Germinal center (tissue), 1 donor: ENCODE results near the gene ZSCAN10.

Source experiments
- DNase-seq: peaks from one replicate; pipeline ENCODE4 v3.0.0; 2012; ENCODE audit warnings: mixed read lengths, low spot score

Gene ZSCAN10

GRCh38 chr16:3134338-3135125 lies 35.4 kb upstream of the ZSCAN10 start, which contains the start of gene ZNF213:
Gene ZNF213, plus strand, starts transcription at chr16:3135029. Its CDS starts 2,252 bp downstream, at chr16:3137281.
- DNase-seq = peak; percentile 93

DNA sequence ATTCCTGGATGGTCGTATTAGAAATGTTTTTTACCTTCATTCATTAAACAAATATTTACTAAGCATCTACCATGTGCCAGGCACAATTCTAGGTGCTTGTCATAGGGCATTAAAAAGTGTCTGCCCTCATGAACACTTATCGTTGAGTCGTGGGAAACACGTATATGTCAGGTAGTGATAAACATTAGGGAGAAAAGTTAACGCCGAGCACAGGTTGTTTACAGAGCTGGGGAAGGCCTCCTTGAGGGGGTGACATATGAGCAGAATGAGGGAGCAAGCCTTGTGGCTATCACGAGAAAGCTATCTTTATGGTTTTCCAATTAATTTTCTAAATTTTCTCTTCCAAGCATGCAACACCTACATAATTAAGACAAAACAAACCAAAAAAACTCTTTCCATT lies 34.8 kb upstream of the ZSCAN10 start:
- no peak for DNase-seq

- no peak for DNase-seq
Observed at GRCh38 chr16:3131755-3132377, 32.8 kb upstream of the ZSCAN10 start.

- peak; percentile 50 for DNase-seq
Observed at GRCh38 chr16:3129137-3130131, 30.3 kb upstream of the ZSCAN10 start.

DNA sequence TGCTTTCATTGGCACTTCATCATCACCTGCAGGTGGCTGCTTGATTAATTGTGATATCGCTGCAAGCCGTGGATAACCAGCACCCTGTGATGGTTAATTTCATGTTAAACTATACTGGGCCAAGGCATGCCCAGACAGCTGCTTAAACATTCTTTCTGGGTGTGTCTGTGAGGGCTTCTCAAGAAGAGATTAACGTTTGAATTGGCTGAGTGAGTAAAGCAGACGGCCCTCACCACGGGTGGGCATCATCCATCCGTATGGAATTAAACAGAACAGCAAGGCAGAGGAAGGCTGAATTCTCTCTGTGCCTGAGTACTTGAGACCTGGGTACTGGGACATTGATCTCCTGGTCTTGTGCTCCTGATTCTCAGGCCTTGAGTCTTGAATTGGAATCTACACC lies 28.7 kb upstream of the ZSCAN10 start:
- DNase-seq = no peak

GRCh38 chr16:3123986-3124886 lies 25.1 kb upstream of the ZSCAN10 start:
- DNase-seq = peak; percentile 91

DNA sequence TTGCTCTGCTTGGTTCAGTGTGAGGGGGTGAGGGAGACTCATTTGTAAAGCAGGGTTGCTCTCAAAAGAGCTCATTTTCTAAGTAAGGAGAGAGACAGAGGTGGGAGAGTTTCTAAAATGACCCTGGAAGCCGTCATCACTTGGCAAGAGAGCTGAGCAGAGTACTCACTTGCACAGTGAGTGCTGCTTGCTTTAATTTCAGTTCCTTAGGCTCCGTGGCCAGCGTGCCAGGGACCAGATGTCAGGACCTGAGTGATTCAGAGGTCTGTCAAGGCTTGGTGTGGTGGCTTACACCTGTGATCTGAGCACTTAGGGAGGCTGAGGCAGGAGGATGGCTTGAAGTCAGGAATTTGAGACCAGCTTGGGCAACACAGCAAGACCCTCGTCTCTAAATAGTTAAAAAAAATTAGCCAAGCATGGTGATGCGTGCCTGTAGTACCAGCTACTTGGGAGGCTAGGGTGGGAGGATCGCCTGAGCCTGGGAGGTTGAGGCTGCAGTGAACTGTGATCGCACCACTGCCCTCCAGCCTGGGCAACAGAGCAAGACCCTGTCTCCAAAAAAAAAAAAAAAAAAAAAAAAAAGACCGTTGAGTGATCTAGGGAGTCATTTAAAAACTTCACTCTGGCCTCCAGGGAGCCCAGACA lies 24.0 kb upstream of the ZSCAN10 start:
- no peak for DNase-seq

GRCh38 chr16:3121851-3122467 lies 22.9 kb upstream of the ZSCAN10 start:
- no peak for DNase-seq

DNA sequence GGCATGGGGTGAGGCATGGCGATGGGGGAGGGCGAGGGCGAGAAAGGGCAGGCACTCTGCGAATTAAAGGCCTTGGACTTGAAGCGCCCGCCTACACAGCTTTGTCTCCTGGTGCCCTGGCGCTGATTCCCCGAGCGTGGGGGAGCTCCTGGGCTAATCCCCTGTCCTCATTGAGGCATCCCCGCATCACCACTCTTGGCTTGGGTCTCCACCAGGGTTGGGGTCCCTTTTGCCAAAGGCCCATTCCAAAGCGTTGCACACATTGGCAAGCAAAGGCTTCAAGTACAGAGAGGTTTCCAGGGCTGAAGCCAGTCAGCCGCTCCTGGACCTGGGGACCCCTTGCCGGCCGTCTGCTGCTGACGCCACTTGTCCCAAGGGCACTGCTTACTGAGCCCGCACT lies 21.3 kb upstream of the ZSCAN10 start:
- DNase-seq = no peak

GRCh38 chr16:3119701-3120408 lies 20.8 kb upstream of the ZSCAN10 start:
- DNase-seq = no peak

GRCh38 chr16:3119286-3119685 lies 20.2 kb upstream of the ZSCAN10 start:
- no peak for DNase-seq

GRCh38 chr16:3118846-3119245 lies 19.8 kb upstream of the ZSCAN10 start:
- DNase-seq = no peak

- no peak for DNase-seq
Observed at GRCh38 chr16:3118204-3118790, 19.2 kb upstream of the ZSCAN10 start.

DNA sequence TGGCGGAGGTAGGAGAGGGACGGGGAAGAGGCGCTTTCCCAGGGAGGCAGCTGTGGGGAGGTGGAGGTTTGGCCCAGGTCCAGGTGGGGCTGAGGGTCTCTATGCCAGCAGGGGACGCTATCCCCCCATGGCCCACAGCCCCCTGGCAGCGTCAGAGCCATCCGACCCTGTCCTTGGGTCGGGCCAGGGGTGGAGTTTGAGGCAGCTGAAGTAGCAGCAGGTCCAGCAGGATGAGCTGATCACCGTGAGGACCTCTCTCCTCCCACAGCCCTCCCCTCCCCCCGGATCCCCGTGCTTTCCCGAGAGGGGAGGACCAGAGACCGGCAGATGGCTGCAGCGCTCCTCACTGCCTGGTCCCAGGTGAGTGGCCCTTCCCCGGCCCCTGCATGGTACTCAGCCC lies 16.5 kb upstream of the ZSCAN10 start:
- DNase-seq = no peak

DNA sequence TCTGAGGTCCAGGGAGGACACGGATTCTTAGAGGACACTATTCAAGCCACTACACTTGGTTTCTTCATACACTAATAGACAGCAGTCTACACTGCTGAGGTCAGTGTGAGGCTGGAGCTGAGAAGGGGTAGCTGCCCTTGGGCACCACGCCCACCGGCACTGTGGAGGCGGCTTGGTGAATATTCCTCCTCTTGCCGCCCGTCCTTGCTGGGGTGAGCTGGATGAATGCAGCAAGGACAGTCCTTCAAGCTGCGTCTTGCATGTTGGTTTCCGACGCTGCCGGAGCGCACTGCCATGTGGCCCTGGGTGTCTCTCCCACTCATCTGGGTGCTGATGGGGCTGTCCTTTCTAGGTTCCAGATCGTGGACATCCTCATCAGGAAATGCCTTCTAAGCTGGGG lies 15.9 kb upstream of the ZSCAN10 start:
- DNase-seq = no peak

- DNase-seq = no peak
Observed at GRCh38 chr16:3113765-3114479, 14.8 kb upstream of the ZSCAN10 start.

DNA sequence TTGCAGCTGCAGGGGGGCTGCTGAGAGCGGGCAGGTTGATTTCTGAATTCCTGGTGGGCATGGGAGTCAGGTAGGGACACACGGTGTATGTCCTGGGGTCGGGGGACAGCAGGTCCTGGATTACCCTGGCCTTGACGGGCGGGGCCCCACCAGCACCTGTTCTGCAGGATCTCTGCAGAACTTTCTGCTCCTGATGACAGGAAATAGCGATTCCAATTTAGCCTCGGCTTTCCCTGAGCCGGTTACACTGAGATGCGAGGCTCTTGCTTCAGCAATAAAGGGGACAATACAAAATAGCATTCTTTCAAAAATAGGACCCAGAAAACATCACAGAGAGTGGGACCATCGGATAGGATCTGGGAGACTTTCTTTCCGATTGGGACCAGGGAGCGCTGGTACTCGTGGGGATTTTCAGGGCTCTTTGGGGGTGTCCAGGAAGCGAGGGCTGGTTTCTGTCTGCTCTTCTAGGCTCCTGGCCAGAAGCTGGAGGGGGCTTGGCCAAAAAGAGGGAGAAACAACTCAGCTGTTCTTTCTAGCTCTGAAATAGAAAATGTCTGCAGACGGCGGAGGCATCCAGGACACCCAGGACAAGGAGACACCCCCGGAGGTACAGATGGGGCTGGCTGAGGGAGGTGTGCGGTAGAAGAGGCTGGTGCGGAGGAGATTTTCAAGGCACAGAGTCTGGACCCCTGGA lies 13.9 kb upstream of the ZSCAN10 start:
- no peak for DNase-seq
